SK-N-SH (cell line): ENCODE results near the gene LRRIQ4. TPM values are rescaled to one million over a fixed set of nuclear protein-coding genes. Genes with fewer than 3 reads are reported as not detected.

Source experiments
- CTCF ChIA-PET: fragments of 300-600, 350-600 bp; formaldehyde crosslinking; extraction: SDS; loops from one replicate; lab custom pipeline; 2021; lab: Yijun Ruan, JAX
- POLR2A ChIA-PET: fragments of 350-600 bp; sonication (Branson Sonifier 250); formaldehyde crosslinking; extraction: SDS; loops from one replicate; lab custom pipeline; 2020; ENCODE audit warnings: antibody characterized with exemption, inconsistent platforms; lab: Yijun Ruan, JAX
- DNase-seq: peaks from one replicate; pipeline ENCODE4 v3.0.0; 2012
- H2AFZ ChIP-seq: fragments of 200-600 bp; sonication (generic); 2 replicates; pipeline ENCODE4 v1.8.1; 2016; ENCODE audit warnings: antibody characterized with exemption, mild to moderate bottlenecking, low read depth
- H3F3A ChIP-seq: fragments of 200-600 bp; sonication (generic); replicated peaks from 2 replicates; pipeline ENCODE3; 2016; ENCODE audit warnings: antibody characterized with exemption, mild to moderate bottlenecking; ENCODE audit not compliant: insufficient read depth
- H3K27ac ChIP-seq, 2 experiments: fragments of 200-500 bp in 1 of 2; fragments of 200-600 bp in 1 of 2; sonication (Bioruptor generic) in 1 of 2; sonication (generic), shearing (Covaris generic) in 1 of 2; 2 replicates each; pipeline versions ENCODE4 v1.5.1 to v1.6.1; 2014 to 2016; ENCODE audit warnings: low read depth in 2 of 2, inconsistent platforms in 1 of 2, low read length in 1 of 2, mild to moderate bottlenecking in 1 of 2, mixed read lengths in 1 of 2
- H3K27me3 ChIP-seq: fragments of 200-600 bp; sonication (generic), shearing (Covaris generic); 2 replicates; pipeline ENCODE4 v1.6.1; 2016; ENCODE audit warnings: mixed run types; ENCODE audit not compliant: insufficient read depth
- H3K36me3 ChIP-seq, 2 experiments: fragments of 200-500 bp in 1 of 2; fragments of 200-600 bp in 1 of 2; sonication (Bioruptor generic) in 1 of 2; sonication (generic) in 1 of 2; replicated peaks in 1 of 2; 2 replicates each; pipeline versions ENCODE3 to v1.5.1; 2014 to 2016; ENCODE audit warnings: low read length in 1 of 2, mild to moderate bottlenecking in 1 of 2; ENCODE audit not compliant: insufficient read depth in 2 of 2, control insufficient read depth in 1 of 2
- H3K4me1 ChIP-seq, 2 experiments: fragments of 200-500 bp in 1 of 2; fragments of 200-600 bp in 1 of 2; sonication (Bioruptor generic) in 1 of 2; sonication (generic), shearing (Covaris generic) in 1 of 2; 2 replicates each; pipeline versions ENCODE4 v1.5.1 to v1.6.1; 2014 to 2016; ENCODE audit warnings: low read depth in 1 of 2, low read length in 1 of 2, mixed run types in 1 of 2; ENCODE audit not compliant: insufficient read depth in 2 of 2, control insufficient read depth in 1 of 2
- H3K4me2 ChIP-seq: fragments of 200-600 bp; sonication (generic), shearing (Covaris generic); 2 replicates; pipeline ENCODE4 v1.6.1; 2017; ENCODE audit warnings: mixed run types
- H3K4me3 ChIP-seq, 2 experiments: fragments of 200-500 bp in 1 of 2; fragments of 200-600 bp in 1 of 2; sonication (Bioruptor generic) in 1 of 2; sonication (generic), shearing (Covaris generic) in 1 of 2; 2 replicates each; pipeline versions ENCODE4 v1.5.1 to v1.8.1; 2014 to 2016; ENCODE audit warnings: low read depth in 2 of 2, inconsistent platforms in 1 of 2, low read length in 1 of 2, mild to moderate bottlenecking in 1 of 2, mixed read lengths in 1 of 2, moderate library complexity in 1 of 2
- H3K79me2 ChIP-seq: fragments of 200-600 bp; sonication (generic); 2 replicates; pipeline ENCODE4 v1.8.1; 2017; ENCODE audit warnings: mild to moderate bottlenecking; ENCODE audit not compliant: insufficient read depth
- H3K9ac ChIP-seq: fragments of 200-600 bp; sonication (generic); 2 replicates; pipeline ENCODE4 v1.6.1; 2017; ENCODE audit warnings: mixed run types
- H3K9me2 ChIP-seq: fragments of 200-600 bp; sonication (generic); 2 replicates; pipeline ENCODE4 v1.6.1; 2017; ENCODE audit warnings: mixed run types
- H3K9me3 ChIP-seq: fragments of 200-600 bp; sonication (generic); 2 replicates; pipeline ENCODE4 v1.6.1; 2017; ENCODE audit warnings: mixed run types, mild to moderate bottlenecking, moderate library complexity
- H4K20me1 ChIP-seq: fragments of 200-600 bp; sonication (generic); 2 replicates; pipeline ENCODE4 v1.6.1; 2017; ENCODE audit warnings: mild to moderate bottlenecking, mixed run types; ENCODE audit not compliant: insufficient read depth
- EZH2phosphoT487 ChIP-seq: fragments of 200-600 bp; sonication (generic); IDR thresholded peaks from 2 replicates; pipeline ENCODE4 v1.6.1; 2017; ENCODE audit warnings: low read depth, mixed run types, mild to moderate bottlenecking, antibody characterized with exemption, moderate library complexity, borderline replicate concordance
- FOSL2 ChIP-seq: IDR thresholded peaks from 2 replicates; pipeline ENCODE4 v1.4.0; 2012; ENCODE audit warnings: low read depth, mild to moderate bottlenecking, moderate library complexity, borderline replicate concordance
- FOXJ3 ChIP-seq: sonication (generic); formaldehyde crosslinking; IDR thresholded peaks from 2 replicates; pipeline ENCODE4 v1.5.1; 2020; ENCODE audit warnings: mild to moderate bottlenecking, missing genetic modification reagents
- GATA2 ChIP-seq: sonication (generic); formaldehyde crosslinking; IDR thresholded peaks from 2 replicates; pipeline ENCODE4 v1.5.0; 2020; ENCODE audit warnings: mild to moderate bottlenecking, missing genetic modification reagents
- JUND ChIP-seq: IDR thresholded peaks from 2 replicates; pipeline ENCODE4 v1.4.0; 2012
- NRF1 ChIP-seq: IDR thresholded peaks from 2 replicates; pipeline ENCODE4 v1.6.1; 2012; ENCODE audit warnings: low read depth, mild to moderate bottlenecking, low read length
- RFX5 ChIP-seq: IDR thresholded peaks from 2 replicates; pipeline ENCODE4 v1.6.1; 2012; ENCODE audit warnings: mild to moderate bottlenecking, improper control_type of control experiment, low read length
- RXRA ChIP-seq: IDR thresholded peaks from 2 replicates; pipeline ENCODE4 v1.4.0; 2012; ENCODE audit warnings: low read depth, mild to moderate bottlenecking, borderline replicate concordance
- SMC3 ChIP-seq: IDR thresholded peaks from 2 replicates; pipeline ENCODE4 v1.6.1; 2012; ENCODE audit warnings: low read depth, low read length, improper control_type of control experiment
- TAF1 ChIP-seq: IDR thresholded peaks from 2 replicates; pipeline ENCODE4 v1.6.1; 2012; ENCODE audit warnings: low read depth, mild to moderate bottlenecking, low read length, moderate library complexity, borderline replicate concordance
- TEAD4 ChIP-seq: IDR thresholded peaks from 2 replicates; pipeline ENCODE4 v1.4.0; 2012; ENCODE audit warnings: mild to moderate bottlenecking, borderline replicate concordance; ENCODE audit not compliant: insufficient read depth
- WGBS: methylation state at CpG from one replicate; pipeline ENCODE4 v1.1.6; 2017; ENCODE audit warnings: low lambda C conversion rate; 5-methylcytosine and 5-hydroxymethylcytosine counted together
- polyA plus RNA-seq, 3 experiments: library from polyadenylated mRNA; depleted of rRNA; stranded (reverse); fragments of >200 nt; gene quantifications; 2 replicates each; pipeline ENCODE4 v1.2.3, GENCODE V29; 2012
- TF ChIP-seq, protein P1 (sequence below): fragments of 200-600 bp; sonication (generic); IDR thresholded peaks from 2 replicates; pipeline ENCODE4 v1.6.1; 2017; ENCODE audit warnings: antibody characterized with exemption, mild to moderate bottlenecking, moderate library complexity
- TF ChIP-seq, protein P2 (sequence below): fragments of 150-350 bp; IDR thresholded peaks from 2 replicates; pipeline ENCODE4 v1.6.1; 2016; ENCODE audit warnings: mild to moderate bottlenecking, low read depth, low read length
- TF ChIP-seq, protein P3 (sequence below): IDR thresholded peaks from 2 replicates; pipeline ENCODE4 v1.4.0; 2012; ENCODE audit warnings: low read depth, borderline replicate concordance

Gene LRRIQ4
- polyA plus RNA-seq, 1 of the 3 experiments (the other 2 are of a cell fraction): not detected

DNA sequence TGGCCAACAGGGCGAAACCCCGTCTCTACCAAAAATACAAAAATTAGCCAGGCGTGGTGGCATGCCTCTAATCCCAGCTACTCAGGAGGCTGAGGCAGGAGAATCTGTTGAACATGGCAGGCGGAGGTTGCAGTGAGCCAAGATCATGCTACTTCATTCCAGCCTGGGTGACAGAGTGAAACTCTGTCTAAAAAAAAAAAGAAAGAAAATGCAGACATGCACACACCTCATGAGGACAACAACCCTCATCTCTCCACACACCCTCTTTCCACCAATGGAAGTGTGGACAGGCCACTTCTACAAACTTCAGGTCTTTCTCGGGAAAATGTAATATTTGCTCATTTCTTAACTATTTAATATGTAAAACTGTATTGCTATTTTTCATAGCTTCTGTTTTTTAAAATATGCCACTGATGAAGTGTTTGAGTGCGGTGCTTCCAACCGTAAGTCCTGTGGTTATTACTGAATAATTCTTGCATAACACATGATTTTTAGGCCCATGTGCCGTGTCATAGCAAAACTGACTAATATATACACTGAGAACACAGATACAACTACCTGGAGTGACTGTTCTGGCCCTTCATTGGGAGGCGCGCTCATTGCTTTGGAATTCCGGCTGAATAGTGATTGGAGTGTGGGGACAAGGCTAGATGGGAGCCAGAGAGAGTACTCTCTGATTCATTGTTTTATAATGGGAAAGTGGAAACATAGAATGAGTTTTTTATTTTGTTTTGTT, 34.0 kb downstream of the LRRIQ4 start:
- DNase-seq: no peak
- H3K9me2 ChIP-seq: no peaks in the 10 kb centered on the region
- H4K20me1 ChIP-seq: no peaks in the 10 kb centered on the region
- POLR2A ChIA-PET: no interaction called here
- CTCF ChIA-PET: no interaction called here
- H3F3A ChIP-seq: no peaks in the 10 kb centered on the region
- H3K4me3 ChIP-seq: no peak overlapping the region
- no peak overlapping the region for H3K27ac ChIP-seq
- H3K36me3 ChIP-seq: no peaks in the 10 kb centered on the region
- no peaks in the 10 kb centered on the region for H3K9me3 ChIP-seq
- no peaks in the 10 kb centered on the region; the same call in 1 of the 2 replicates for H3K27me3 ChIP-seq
- WGBS: 79% methylated on average over 11 of the region's 11 CpGs
- no peak overlapping the region for H3K4me2 ChIP-seq
- H3K79me2 ChIP-seq: no peaks in the 10 kb centered on the region
- H2AFZ ChIP-seq: no peak overlapping the region
- H3K9ac ChIP-seq: no peak overlapping the region
- H3K4me1 ChIP-seq: no peaks in the 10 kb centered on the region
- TF ChIP-seq JUND (peak; percentile 42; the same call in 1 of the 2 replicates), SMC3 (no peak), TEAD4 (0 out of 2 replicates have a peak, but pooled peaks have one; percentile 26), FOSL2 (0 out of 2 replicates have a peak, but pooled peaks have one; percentile 29)
- TF ChIP-seq, protein P1, sequence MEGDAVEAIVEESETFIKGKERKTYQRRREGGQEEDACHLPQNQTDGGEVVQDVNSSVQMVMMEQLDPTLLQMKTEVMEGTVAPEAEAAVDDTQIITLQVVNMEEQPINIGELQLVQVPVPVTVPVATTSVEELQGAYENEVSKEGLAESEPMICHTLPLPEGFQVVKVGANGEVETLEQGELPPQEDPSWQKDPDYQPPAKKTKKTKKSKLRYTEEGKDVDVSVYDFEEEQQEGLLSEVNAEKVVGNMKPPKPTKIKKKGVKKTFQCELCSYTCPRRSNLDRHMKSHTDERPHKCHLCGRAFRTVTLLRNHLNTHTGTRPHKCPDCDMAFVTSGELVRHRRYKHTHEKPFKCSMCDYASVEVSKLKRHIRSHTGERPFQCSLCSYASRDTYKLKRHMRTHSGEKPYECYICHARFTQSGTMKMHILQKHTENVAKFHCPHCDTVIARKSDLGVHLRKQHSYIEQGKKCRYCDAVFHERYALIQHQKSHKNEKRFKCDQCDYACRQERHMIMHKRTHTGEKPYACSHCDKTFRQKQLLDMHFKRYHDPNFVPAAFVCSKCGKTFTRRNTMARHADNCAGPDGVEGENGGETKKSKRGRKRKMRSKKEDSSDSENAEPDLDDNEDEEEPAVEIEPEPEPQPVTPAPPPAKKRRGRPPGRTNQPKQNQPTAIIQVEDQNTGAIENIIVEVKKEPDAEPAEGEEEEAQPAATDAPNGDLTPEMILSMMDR: no peak

DNA sequence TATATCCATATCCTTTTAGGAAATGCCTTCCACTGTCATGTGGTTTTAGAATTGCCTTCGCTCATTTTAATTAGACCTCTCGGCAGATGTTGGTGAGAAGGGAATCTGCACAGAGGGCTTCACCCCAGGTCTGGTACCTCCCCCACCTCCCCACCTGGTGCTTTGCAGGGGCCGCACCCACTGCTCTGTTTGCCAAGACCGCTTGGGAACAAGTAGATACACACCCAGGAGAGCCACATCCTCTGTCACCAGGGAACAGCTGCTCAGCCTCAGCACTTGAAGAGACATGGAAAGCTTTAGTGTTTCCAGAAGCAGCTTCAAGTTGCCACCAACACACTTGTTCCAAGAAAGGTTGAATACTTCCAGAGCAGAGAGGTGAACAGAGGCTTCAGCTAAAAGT, 35.2 kb downstream of the LRRIQ4 start:
- Histone ChIP-seq H3F3A (no peaks in the 10 kb centered on the region), H4K20me1 (no peaks in the 10 kb centered on the region), H3K9me3 (no peaks in the 10 kb centered on the region), H3K4me2 (no peak overlapping the region), H3K27me3 (no peaks in the 10 kb centered on the region; the same call in 1 of the 2 replicates), H3K27ac (no peak overlapping the region), H2AFZ (no peak overlapping the region), H3K4me1 (no peaks in the 10 kb centered on the region), H3K36me3 (no peaks in the 10 kb centered on the region), H3K9ac (no peak overlapping the region), H3K79me2 (no peaks in the 10 kb centered on the region), H3K4me3 (no peak overlapping the region), H3K9me2 (no peaks in the 10 kb centered on the region)
- ChIA-PET CTCF (no interaction called here), POLR2A (no interaction called here)
- TF ChIP-seq RXRA (no peak), TAF1 (no peak), EZH2phosphoT487 (no peak), RFX5 (no peak), GATA2 (CRISPR knock-in tag) (no peak), JUND (no peak), FOXJ3 (CRISPR knock-in tag) (no peak), NRF1 (no peak)
- TF ChIP-seq, protein P2, sequence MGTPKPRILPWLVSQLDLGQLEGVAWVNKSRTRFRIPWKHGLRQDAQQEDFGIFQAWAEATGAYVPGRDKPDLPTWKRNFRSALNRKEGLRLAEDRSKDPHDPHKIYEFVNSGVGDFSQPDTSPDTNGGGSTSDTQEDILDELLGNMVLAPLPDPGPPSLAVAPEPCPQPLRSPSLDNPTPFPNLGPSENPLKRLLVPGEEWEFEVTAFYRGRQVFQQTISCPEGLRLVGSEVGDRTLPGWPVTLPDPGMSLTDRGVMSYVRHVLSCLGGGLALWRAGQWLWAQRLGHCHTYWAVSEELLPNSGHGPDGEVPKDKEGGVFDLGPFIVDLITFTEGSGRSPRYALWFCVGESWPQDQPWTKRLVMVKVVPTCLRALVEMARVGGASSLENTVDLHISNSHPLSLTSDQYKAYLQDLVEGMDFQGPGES: no peak
- TF ChIP-seq, protein P3, sequence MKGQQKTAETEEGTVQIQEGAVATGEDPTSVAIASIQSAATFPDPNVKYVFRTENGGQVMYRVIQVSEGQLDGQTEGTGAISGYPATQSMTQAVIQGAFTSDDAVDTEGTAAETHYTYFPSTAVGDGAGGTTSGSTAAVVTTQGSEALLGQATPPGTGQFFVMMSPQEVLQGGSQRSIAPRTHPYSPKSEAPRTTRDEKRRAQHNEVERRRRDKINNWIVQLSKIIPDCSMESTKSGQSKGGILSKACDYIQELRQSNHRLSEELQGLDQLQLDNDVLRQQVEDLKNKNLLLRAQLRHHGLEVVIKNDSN: no peak
- WGBS: 88% methylated on average over 4 of the region's 4 CpGs
- no peak for DNase-seq
